Measurements from ENCODE around the gene DNAH7. TPM values are rescaled to one million over a fixed set of nuclear protein-coding genes. Genes with fewer than 3 reads are reported as not detected.

The DNAH7 gene
- total RNA-seq, 1 donor from 2014 or later = 0.21 TPM

- H3K27me3 ChIP-seq = no peaks in the 10 kb centered on the region
- H3K36me3 ChIP-seq = peaks cover 0 to 30% of the 10 kb centered on the region in 2 donors
- no peak for TF ChIP-seq CTCF (IDR thresholded peaks at IDR 0.05)
- no peak overlapping the region for H3K4me3 ChIP-seq
- H3K9me3 ChIP-seq = no peaks in the 10 kb centered on the region
- no peaks in the 10 kb centered on the region for H3K4me1 ChIP-seq
- intact Hi-C loops (cut with DNase I) = no loop called here
- DNase-seq (ENCODE audit: low spot score in 2 of 2) = no peak
- H3K27ac ChIP-seq = no peak overlapping the region
Measured at GRCh38 chr2:195727106-195727505, 341.5 kb downstream of the DNAH7 start.

DNA sequence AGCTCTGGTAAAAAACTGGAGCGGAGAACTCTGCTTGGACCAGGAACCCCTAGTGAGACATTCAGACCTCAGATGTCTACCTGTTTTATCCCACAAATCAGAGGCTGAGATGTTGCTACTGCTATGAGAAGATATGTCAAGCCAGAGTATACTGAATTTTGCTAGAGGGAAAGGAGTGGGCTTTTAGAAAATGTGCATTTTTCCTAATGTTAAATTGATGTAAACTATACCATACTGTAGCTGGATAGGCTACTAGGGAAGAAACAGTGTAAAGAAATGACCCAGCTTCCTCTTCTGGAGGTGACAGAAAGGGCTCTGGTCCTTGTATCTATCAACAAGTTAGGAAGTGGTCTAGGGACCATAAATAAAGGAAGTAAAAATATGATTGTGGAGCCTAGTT is 346.6 kb downstream of the DNAH7 start:
- H3K36me3 ChIP-seq = peaks cover 9 to 16% of the 10 kb centered on the region in 2 donors
- no peak overlapping the region for H3K4me3 ChIP-seq
- no peaks in the 10 kb centered on the region for H3K4me1 ChIP-seq
- intact Hi-C loops (cut with DNase I) = no loop called here
- no peaks in the 10 kb centered on the region for H3K9me3 ChIP-seq
- H3K27ac ChIP-seq = no peak overlapping the region
- H3K27me3 ChIP-seq = no peaks in the 10 kb centered on the region
- DNase-seq (ENCODE audit: low spot score in 2 of 2) = no peak
- no peak for TF ChIP-seq CTCF (IDR thresholded peaks at IDR 0.05)

- no peak overlapping the region for H3K27ac ChIP-seq
- H3K4me3 ChIP-seq = no peak overlapping the region
- H3K9me3 ChIP-seq = no peaks in the 10 kb centered on the region
- intact Hi-C loops (cut with DNase I) = no loop called here
- H3K4me1 ChIP-seq = no peaks in the 10 kb centered on the region
- peaks cover 9 to 21% of the 10 kb centered on the region in 2 donors for H3K36me3 ChIP-seq
- TF ChIP-seq CTCF (IDR thresholded peaks at IDR 0.05) = no peak
- DNase-seq (ENCODE audit: low spot score in 2 of 2) = no peak
- H3K27me3 ChIP-seq = no peaks in the 10 kb centered on the region
Measured at GRCh38 chr2:195721042-195721441, 347.6 kb downstream of the DNAH7 start.

GRCh38 chr2:195716466-195716865 is 352.2 kb downstream of the DNAH7 start:
- H3K9me3 ChIP-seq = no peaks in the 10 kb centered on the region
- intact Hi-C loops (cut with DNase I) = no loop called here
- no peak overlapping the region for H3K4me3 ChIP-seq
- no peak for DNase-seq (ENCODE audit: low spot score in 2 of 2)
- H3K36me3 ChIP-seq = peaks cover 9 to 38% of the 10 kb centered on the region in 2 donors
- no peak overlapping the region for H3K27ac ChIP-seq
- no peaks in the 10 kb centered on the region for H3K27me3 ChIP-seq
- H3K4me1 ChIP-seq = no peaks in the 10 kb centered on the region
- TF ChIP-seq CTCF (IDR thresholded peaks at IDR 0.05) = no peak

- Histone ChIP-seq H3K4me1 (no peaks in the 10 kb centered on the region), H3K27me3 (no peaks in the 10 kb centered on the region), H3K4me3 (no peak overlapping the region), H3K9me3 (no peaks in the 10 kb centered on the region), H3K27ac (no peak overlapping the region), H3K36me3 (peaks cover 0 to 36% of the 10 kb centered on the region in 2 donors)
- intact Hi-C loops (cut with DNase I) = no loop called here
- TF ChIP-seq CTCF (IDR thresholded peaks at IDR 0.05) = no peak
- DNase-seq (ENCODE audit: low spot score in 2 of 2) = no peak
Measured at GRCh38 chr2:195711478-195711877, 357.2 kb downstream of the DNAH7 start.

Measured in ascending aorta (tissue), 2 donors.